DND-41 (cell line): ENCODE measurements around the gene ATXN7.
A peak's percentile ranks its signal among the peaks of the same experiment; 100 is the strongest.

Source experiments
- ATAC-seq: fragments of 200-7000 bp; cut with Tn5 transposase; 3 replicates; pipeline ENCODE4 v1.9.1; 2021; ENCODE audit warnings: low read depth; ENCODE audit not compliant: insufficient read depth
- DNase-seq: peaks from one replicate; pipeline ENCODE4 v3.0.0-alpha.2; 2020
- H2AFZ ChIP-seq: 2 replicates; pipeline ENCODE4 v1.6.0; 2012; ENCODE audit warnings: low read depth, low read length
- H3K27ac ChIP-seq: 2 replicates; pipeline ENCODE4 v1.5.1; 2012; ENCODE audit warnings: low read length, inconsistent platforms
- H3K27me3 ChIP-seq: fragments of 200-600 bp; sonication (generic); 2 replicates; pipeline ENCODE4 v1.6.0; 2012; ENCODE audit warnings: low read length, mild to moderate bottlenecking, inconsistent platforms; ENCODE audit not compliant: insufficient read depth, poor library complexity
- H3K36me3 ChIP-seq: 2 replicates; pipeline ENCODE4 v1.5.1; 2012; ENCODE audit warnings: low read length, inconsistent platforms; ENCODE audit not compliant: insufficient read depth
- H3K4me1 ChIP-seq: 2 replicates; pipeline ENCODE4 v1.5.1; 2012; ENCODE audit warnings: mild to moderate bottlenecking, low read length; ENCODE audit not compliant: insufficient read depth
- H3K4me2 ChIP-seq: 2 replicates; pipeline ENCODE4 v1.6.0; 2012; ENCODE audit warnings: mild to moderate bottlenecking, moderate library complexity, low read length, inconsistent platforms; ENCODE audit not compliant: insufficient read depth
- H3K4me3 ChIP-seq, 2 experiments: fragments of 200-600 bp in 1 of 2; shearing (Covaris generic) in 1 of 2; 2 replicates each; pipeline ENCODE4 v1.5.1; 2012 to 2016; ENCODE audit warnings: inconsistent platforms in 2 of 2, low read length in 2 of 2, mild to moderate bottlenecking in 2 of 2, low read depth in 1 of 2, moderate library complexity in 1 of 2
- H3K79me2 ChIP-seq: 2 replicates; pipeline ENCODE4 v1.6.0; 2012; ENCODE audit warnings: low read length, inconsistent platforms; ENCODE audit not compliant: insufficient read depth
- H3K9ac ChIP-seq: 2 replicates; pipeline ENCODE4 v1.6.0; 2012; ENCODE audit warnings: low read depth, mild to moderate bottlenecking, inconsistent platforms, low read length, moderate library complexity
- H3K9me3 ChIP-seq: 2 replicates; pipeline ENCODE4 v1.5.1; 2012; ENCODE audit warnings: low read length, moderate library complexity, mild to moderate bottlenecking, inconsistent platforms; ENCODE audit not compliant: insufficient read depth, severe bottlenecking
- H4K20me1 ChIP-seq: 2 replicates; pipeline ENCODE4 v1.6.0; 2012; ENCODE audit warnings: low read length; ENCODE audit not compliant: insufficient read depth
- EZH2 ChIP-seq: IDR thresholded peaks from 3 replicates; pipeline ENCODE4 v1.6.1; 2012; ENCODE audit warnings: borderline replicate concordance, low read depth, mild to moderate bottlenecking, moderate library complexity, low read length, inconsistent platforms; ENCODE audit not compliant: severe bottlenecking
- TF ChIP-seq, protein P1 (sequence below): IDR thresholded peaks from 2 replicates; pipeline ENCODE4 v1.5.1; 2012; ENCODE audit warnings: borderline replicate concordance, low read length, moderate library complexity, mild to moderate bottlenecking; ENCODE audit not compliant: poor library complexity, severe bottlenecking; ENCODE audit errors: extremely low read depth

The ATXN7 gene

DNA sequence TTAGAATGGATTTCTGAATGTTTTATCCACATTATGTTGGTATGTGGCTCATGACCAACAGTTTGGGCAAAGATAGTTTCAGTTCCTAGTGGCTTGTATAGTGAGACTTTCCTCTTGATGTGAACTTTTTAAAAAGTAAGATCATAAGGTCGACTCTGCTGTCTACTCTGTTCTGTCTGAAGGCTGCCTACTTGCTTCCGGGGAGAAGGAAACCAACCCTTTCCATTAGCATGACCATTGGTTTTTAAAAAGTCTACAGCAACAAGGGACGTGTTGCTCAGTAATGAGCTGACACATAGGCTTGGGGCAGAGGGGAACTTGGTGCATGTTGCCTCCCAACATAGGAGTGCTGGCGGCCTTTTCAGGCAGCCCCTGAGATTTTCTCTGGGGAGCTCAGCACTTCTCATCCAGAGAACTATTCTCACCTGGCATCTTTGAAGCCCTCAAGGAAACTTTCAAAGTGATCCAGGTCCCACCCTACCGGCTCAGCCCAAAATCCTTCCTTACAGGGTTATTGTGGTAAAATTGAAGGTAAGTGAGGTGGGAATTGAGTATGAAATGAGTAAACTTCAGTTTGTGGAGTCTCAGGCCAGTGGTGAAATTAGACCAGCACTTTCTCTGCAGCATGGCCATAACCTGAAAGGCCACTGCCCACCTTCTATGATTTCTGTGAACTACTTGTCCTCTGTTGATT lies 129.0 kb downstream of the ATXN7 start:
- Histone ChIP-seq H3K27ac (no peak overlapping the region), H3K4me3 (no peak overlapping the region), H3K4me1 (no peaks in the 10 kb centered on the region), H3K4me2 (no peak overlapping the region), H3K36me3 (peaks cover 98% of the 10 kb centered on the region), H3K9me3 (no peaks in the 10 kb centered on the region), H3K27me3 (no peaks in the 10 kb centered on the region), H3K9ac (no peak overlapping the region), H3K79me2 (peaks cover 6% of the 10 kb centered on the region; the same call in 1 of the 2 replicates), H4K20me1 (peaks cover 25% of the 10 kb centered on the region), H2AFZ (no peak overlapping the region)
- TF ChIP-seq, protein P1, sequence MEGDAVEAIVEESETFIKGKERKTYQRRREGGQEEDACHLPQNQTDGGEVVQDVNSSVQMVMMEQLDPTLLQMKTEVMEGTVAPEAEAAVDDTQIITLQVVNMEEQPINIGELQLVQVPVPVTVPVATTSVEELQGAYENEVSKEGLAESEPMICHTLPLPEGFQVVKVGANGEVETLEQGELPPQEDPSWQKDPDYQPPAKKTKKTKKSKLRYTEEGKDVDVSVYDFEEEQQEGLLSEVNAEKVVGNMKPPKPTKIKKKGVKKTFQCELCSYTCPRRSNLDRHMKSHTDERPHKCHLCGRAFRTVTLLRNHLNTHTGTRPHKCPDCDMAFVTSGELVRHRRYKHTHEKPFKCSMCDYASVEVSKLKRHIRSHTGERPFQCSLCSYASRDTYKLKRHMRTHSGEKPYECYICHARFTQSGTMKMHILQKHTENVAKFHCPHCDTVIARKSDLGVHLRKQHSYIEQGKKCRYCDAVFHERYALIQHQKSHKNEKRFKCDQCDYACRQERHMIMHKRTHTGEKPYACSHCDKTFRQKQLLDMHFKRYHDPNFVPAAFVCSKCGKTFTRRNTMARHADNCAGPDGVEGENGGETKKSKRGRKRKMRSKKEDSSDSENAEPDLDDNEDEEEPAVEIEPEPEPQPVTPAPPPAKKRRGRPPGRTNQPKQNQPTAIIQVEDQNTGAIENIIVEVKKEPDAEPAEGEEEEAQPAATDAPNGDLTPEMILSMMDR = no peak
- no peak for TF ChIP-seq EZH2
- DNase-seq = no peak
- ATAC-seq = no peak

- Histone ChIP-seq H3K9me3 (no peaks in the 10 kb centered on the region), H3K9ac (no peak overlapping the region), H3K4me2 (no peak overlapping the region), H3K4me1 (no peaks in the 10 kb centered on the region), H3K79me2 (peaks cover 6% of the 10 kb centered on the region; the same call in 1 of the 2 replicates), H3K36me3 (peaks cover 98% of the 10 kb centered on the region), H3K27me3 (no peaks in the 10 kb centered on the region), H2AFZ (no peak overlapping the region), H4K20me1 (peaks cover 23% of the 10 kb centered on the region), H3K4me3 (no peak overlapping the region), H3K27ac (no peak overlapping the region)
- TF ChIP-seq, protein P1 = peak; percentile 87
- TF ChIP-seq EZH2 = no peak
- peak; percentile 50 for DNase-seq
- ATAC-seq = peak; percentile 90
Measured at GRCh38 chr3:63993653-63994079, 130.0 kb downstream of the ATXN7 start.

GRCh38 chr3:63995086-63995485 lies 131.4 kb downstream of the ATXN7 start:
- Histone ChIP-seq H2AFZ (no peak overlapping the region), H3K9ac (no peak overlapping the region), H3K27ac (no peak overlapping the region), H4K20me1 (peaks cover 14% of the 10 kb centered on the region), H3K4me2 (no peak overlapping the region), H3K4me1 (no peaks in the 10 kb centered on the region), H3K27me3 (no peaks in the 10 kb centered on the region), H3K9me3 (no peaks in the 10 kb centered on the region), H3K4me3 (no peak overlapping the region), H3K79me2 (peaks cover 6% of the 10 kb centered on the region; the same call in 1 of the 2 replicates), H3K36me3 (peaks cover 98% of the 10 kb centered on the region)
- ATAC-seq (peak; percentile 43; the same call in 1 of the 3 replicates), DNase-seq (no peak)
- no peak for TF ChIP-seq EZH2

GRCh38 chr3:63998852-63999754 lies 135.4 kb downstream of the ATXN7 start:
- DNase-seq = no peak
- Histone ChIP-seq H3K4me2 (no peak overlapping the region), H3K27ac (no peak overlapping the region), H4K20me1 (no peaks in the 10 kb centered on the region; the same call in 1 of the 2 replicates), H3K9me3 (no peaks in the 10 kb centered on the region), H3K79me2 (no peaks in the 10 kb centered on the region), H3K4me1 (no peaks in the 10 kb centered on the region), H3K36me3 (peaks cover 88% of the 10 kb centered on the region), H3K27me3 (no peaks in the 10 kb centered on the region), H2AFZ (no peak overlapping the region), H3K9ac (no peak overlapping the region), H3K4me3 (no peak overlapping the region)
- ATAC-seq = no peak
- TF ChIP-seq, protein P1 = no peak
- TF ChIP-seq EZH2 = no peak
